IMR-90 (cell line): Measurements from ENCODE around the gene TTC28. TPM values are rescaled to one million over a fixed set of nuclear protein-coding genes. Genes with fewer than 3 reads are reported as not detected.

Experiments
- ATAC-seq: fragments of 200-7000 bp; cut with Tn5 transposase; 2 replicates; pipeline ENCODE4 v1.9.1; 2020; ENCODE audit warnings: low read depth, mild to moderate bottlenecking, moderate library complexity
- BruUV-seq: library from RNA; stranded (reverse); fragments of 400-500 nt; replicated peaks from 2 replicates; lab custom pipeline; 2021; lab: Mats Ljungman, UMichigan
- CTCF ChIA-PET: fragments of 300-600 bp; formaldehyde crosslinking; extraction: SDS; loops from one replicate; lab custom pipeline; 2021; ENCODE audit warnings: antibody characterized with exemption; lab: Yijun Ruan, JAX
- POLR2A ChIA-PET: fragments of 300-600 bp; sonication (Branson Sonifier 250); formaldehyde crosslinking; loops from one replicate; lab custom pipeline; 2022; ENCODE audit warnings: antibody characterized with exemption; ENCODE audit not compliant: unreplicated experiment; lab: Charles Lee
- DNase-seq: peaks from one replicate; pipeline ENCODE4 v3.0.0; 2013
- H2AFZ ChIP-seq: replicated peaks from 2 replicates; pipeline ENCODE3; 2013; ENCODE audit warnings: low read length, mild to moderate bottlenecking; ENCODE audit not compliant: poor library complexity
- H2AK5ac ChIP-seq: 2 replicates; pipeline ENCODE4 v1.6.1; 2013; ENCODE audit warnings: low read depth, low read length, inconsistent platforms
- H2AK9ac ChIP-seq: replicated peaks from 2 replicates; pipeline ENCODE3; 2013; ENCODE audit warnings: mild to moderate bottlenecking, low read depth, low read length, moderate library complexity; ENCODE audit not compliant: poor library complexity
- H2BK120ac ChIP-seq: 2 replicates; pipeline ENCODE4 v1.6.1; 2013; ENCODE audit warnings: low read depth, low read length, inconsistent platforms
- H2BK15ac ChIP-seq: 3 replicates; pipeline ENCODE4 v1.6.1; 2013; ENCODE audit warnings: low read depth, low read length, inconsistent platforms
- H2BK20ac ChIP-seq: 2 replicates; pipeline ENCODE4 v1.6.1; 2013; ENCODE audit warnings: low read depth, mild to moderate bottlenecking, inconsistent platforms, low read length, moderate library complexity
- H2BK5ac ChIP-seq: 2 replicates; pipeline ENCODE4 v1.6.1; 2013; ENCODE audit warnings: mild to moderate bottlenecking, low read depth, low read length, inconsistent platforms; ENCODE audit not compliant: poor library complexity, severe bottlenecking
- H3K14ac ChIP-seq: replicated peaks from 2 replicates; pipeline ENCODE4 v1.6.1; 2013; ENCODE audit warnings: low read depth, low read length, inconsistent platforms
- H3K18ac ChIP-seq: 2 replicates; pipeline ENCODE4 v1.6.1; 2013; ENCODE audit warnings: low read depth, low read length, control low read depth
- H3K23ac ChIP-seq: 2 replicates; pipeline ENCODE4 v1.6.1; 2013; ENCODE audit warnings: low read depth, low read length, inconsistent platforms
- H3K27ac ChIP-seq: 2 replicates; pipeline ENCODE4 v1.5.1; 2013; ENCODE audit warnings: mild to moderate bottlenecking, control low read depth, low read length; ENCODE audit not compliant: insufficient read depth
- H3K27me3 ChIP-seq: 2 replicates; pipeline ENCODE4 v1.6.1; 2013; ENCODE audit warnings: low read length; ENCODE audit not compliant: control insufficient read depth, insufficient read depth
- H3K36me3 ChIP-seq: 2 replicates; pipeline ENCODE4 v1.6.1; 2013; ENCODE audit warnings: low read length, mixed read lengths; ENCODE audit not compliant: control insufficient read depth, insufficient read depth
- H3K4ac ChIP-seq: 2 replicates; pipeline ENCODE4 v1.6.1; 2013; ENCODE audit warnings: low read depth, low read length, inconsistent platforms
- H3K4me1 ChIP-seq: 2 replicates; pipeline ENCODE4 v1.6.1; 2013; ENCODE audit warnings: low read length, mixed read lengths; ENCODE audit not compliant: control insufficient read depth, insufficient read depth
- H3K4me2 ChIP-seq: 2 replicates; pipeline ENCODE4 v1.6.1; 2013; ENCODE audit warnings: low read depth, mild to moderate bottlenecking, control low read depth, low read length, moderate library complexity
- H3K4me3 ChIP-seq: 2 replicates; pipeline ENCODE4 v1.5.1; 2013; ENCODE audit warnings: low read depth, mild to moderate bottlenecking, control low read depth, low read length, moderate library complexity; ENCODE audit not compliant: insufficient read depth
- H3K56ac ChIP-seq: 2 replicates; pipeline ENCODE4 v1.6.1; 2013; ENCODE audit warnings: low read length, inconsistent platforms; ENCODE audit not compliant: insufficient read depth; ENCODE audit errors: extremely low read depth
- H3K79me1 ChIP-seq, 2 experiments: 2 replicates each; pipeline ENCODE4 v1.6.1; 2013; ENCODE audit warnings: low read length in 2 of 2, inconsistent platforms in 1 of 2, low read depth in 1 of 2
- H3K9ac ChIP-seq: 2 replicates; pipeline ENCODE4 v1.6.1; 2013; ENCODE audit warnings: low read depth, low read length, control low read depth
- H3K9me1 ChIP-seq: 2 replicates; pipeline ENCODE4 v1.6.1; 2013; ENCODE audit warnings: low read length, inconsistent platforms; ENCODE audit not compliant: insufficient read depth
- H3K9me3 ChIP-seq: 2 replicates; pipeline ENCODE4 v1.6.1; 2013; ENCODE audit warnings: low read length; ENCODE audit not compliant: control insufficient read depth, insufficient read depth
- H4K20me1 ChIP-seq: 2 replicates; pipeline ENCODE4 v1.6.1; 2013; ENCODE audit warnings: low read length, inconsistent platforms; ENCODE audit not compliant: insufficient read depth
- H4K5ac ChIP-seq: 2 replicates; pipeline ENCODE4 v1.6.1; 2013; ENCODE audit warnings: mild to moderate bottlenecking, low read depth, low read length, control low read depth
- H4K8ac ChIP-seq, 2 experiments: 2 replicates each; pipeline ENCODE4 v1.6.1; 2013; ENCODE audit warnings: low read depth in 2 of 2, low read length in 2 of 2, control low read depth in 1 of 2, inconsistent platforms in 1 of 2
- H4K91ac ChIP-seq: 2 replicates; pipeline ENCODE4 v1.6.1; 2013; ENCODE audit warnings: low read depth, low read length, inconsistent platforms; ENCODE audit not compliant: insufficient read depth
- BHLHE40 ChIP-seq: fragments of 150-350 bp; IDR thresholded peaks from 2 replicates; pipeline ENCODE4 v1.6.1; 2016; ENCODE audit warnings: mild to moderate bottlenecking, low read depth, low read length
- CHD1 ChIP-seq: IDR thresholded peaks from 2 replicates; pipeline ENCODE4 v1.6.1; 2012; ENCODE audit warnings: low read depth, low read length, improper control_type of control experiment
- MAFK ChIP-seq: IDR thresholded peaks from 2 replicates; pipeline ENCODE4 v1.6.1; 2012; ENCODE audit warnings: low read depth, low read length, improper control_type of control experiment
- NFE2L2 ChIP-seq: fragments of 150-350 bp; IDR thresholded peaks from 2 replicates; pipeline ENCODE4 v1.6.1; 2016; ENCODE audit warnings: low read depth, mild to moderate bottlenecking, low read length
- RCOR1 ChIP-seq: IDR thresholded peaks from 2 replicates; pipeline ENCODE4 v1.6.1; 2012; ENCODE audit warnings: mild to moderate bottlenecking, low read length, improper control_type of control experiment; ENCODE audit not compliant: insufficient replicate concordance
- RFX5 ChIP-seq: IDR thresholded peaks from 2 replicates; pipeline ENCODE4 v1.8.0; 2012; ENCODE audit warnings: low read depth, mild to moderate bottlenecking, low read length, moderate library complexity
- WGBS, 2 experiments: methylation state at CpG; one replicate each; pipeline versions ENCODE4 v1.1.5 to v1.1.7; 2013; ENCODE audit warnings: missing lambda C conversion rate in 2 of 2; ENCODE audit not compliant: insufficient read length in 1 of 2; ENCODE audit errors: extremely low coverage in 2 of 2; 5-methylcytosine and 5-hydroxymethylcytosine counted together
- dilution Hi-C: fragments of 300-500 bp; cut with HindIII; formaldehyde crosslinking; loops from one replicate; pipeline ENCODE4 v1.14.3; 2018; ENCODE audit warnings: low sequenced_read_pairs; ENCODE audit not compliant: unreplicated experiment
- in situ Hi-C: fragments of 300-500 bp; cut with MboI; formaldehyde crosslinking; loops from 3 replicates; pipeline ENCODE4 v1.14.3; 2019; ENCODE audit warnings: low sequenced_read_pairs, inconsistent platforms, mixed read lengths
- intact Hi-C: fragments of 100-400 bp; cut with micrococcal nuclease; formaldehyde crosslinking; loops from 2 replicates; pipeline ENCODE4 v1.10.0; 2022
- polyA plus RNA-seq, 3 experiments: library from polyadenylated mRNA; depleted of rRNA; stranded (reverse); fragments of >200 nt; gene quantifications; 2 replicates each; pipeline ENCODE4 v1.2.3, GENCODE V29; 2012; ENCODE audit warnings: low replicate concordance in 1 of 3
- total RNA-seq: library from RNA; depleted of rRNA; stranded (reverse); fragments of >200 nt; gene quantifications from 2 replicates; pipeline ENCODE4 v1.2.3, GENCODE V29; 2012

Gene TTC28
- total and polyA plus RNA-seq, 2 of the 4 experiments (the other 2 are of a cell fraction), result 5.6 to 13.3 TPM

DNA sequence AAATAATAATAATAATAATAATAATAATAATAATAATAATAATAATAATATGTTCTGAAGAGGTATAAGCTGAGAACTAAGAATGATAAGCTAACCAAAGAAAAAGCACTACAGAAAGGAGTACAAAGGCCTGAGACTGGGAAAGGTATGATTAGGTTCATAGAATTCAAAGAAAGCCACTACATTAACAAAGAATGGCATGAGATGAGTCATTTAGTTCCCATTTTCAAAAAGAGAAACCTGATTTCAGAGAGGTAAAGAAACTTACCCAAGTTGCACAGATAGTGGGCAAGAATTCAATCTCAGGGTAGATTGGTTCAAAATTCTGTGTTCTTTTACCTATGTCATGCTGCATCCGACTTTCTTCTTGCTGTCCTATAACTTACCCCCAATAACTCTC lies 350.9 kb downstream of the TTC28 start:
- Histone ChIP-seq H4K5ac (no peak overlapping the region), H3K4me2 (no peak overlapping the region), H3K4me1 (peaks cover 2% of the 10 kb centered on the region; the same call in 1 of the 2 replicates), H2BK20ac (no peak overlapping the region), H3K14ac (no peak overlapping the region), H4K20me1 (no peaks in the 10 kb centered on the region), H3K4ac (no peak overlapping the region), H3K23ac (no peak overlapping the region), H3K36me3 (no peaks in the 10 kb centered on the region), H3K27ac (no peak overlapping the region), H3K9me3 (no peaks in the 10 kb centered on the region), H2BK120ac (no peak overlapping the region), H3K27me3 (no peaks in the 10 kb centered on the region), H3K9me1 (no peaks in the 10 kb centered on the region), H2BK5ac (no peak overlapping the region), H2AK5ac (no peak overlapping the region), H3K79me1 (no peaks in the 10 kb centered on the region), H3K56ac (no peak overlapping the region), H2BK15ac (no peak overlapping the region), H3K9ac (no peak overlapping the region), H3K4me3 (no peak overlapping the region), H3K18ac (no peak overlapping the region), H2AK9ac (no peak overlapping the region), H4K8ac (no peak overlapping the region), H4K91ac (no peak overlapping the region), H2AFZ (no peak overlapping the region)
- no peak for TF ChIP-seq BHLHE40
- no peak for TF ChIP-seq RCOR1
- no peak for TF ChIP-seq RFX5
- no peak for TF ChIP-seq NFE2L2
- no peak for TF ChIP-seq CHD1
- TF ChIP-seq MAFK, result no peak
- DNase-seq (no peak), ATAC-seq (no peak)
- dilution Hi-C loops, result no loop called here
- in situ Hi-C loops, result no loop called here
- intact Hi-C loops, result no loop called here
- ChIA-PET CTCF (no interaction called here), POLR2A (no interaction called here)
- no TSS peak for BruUV-seq
- WGBS, 2 experiments, result no CpG with 5 or more reads among the region's 1 CpG
